Adrenal gland (tissue), 19 donors: ENCODE data around the gene DOCK11. TPM values are rescaled to one million over a fixed set of nuclear protein-coding genes. Genes with fewer than 3 reads are reported as not detected.

Source experiments
- DNase-seq, 7 donors: peaks; one replicate each; pipeline ENCODE4 v3.0.0-alpha.2; 2019 to 2020
- H3K27ac ChIP-seq, 5 donors: fragments of 200-600 bp; sonication (generic) in 4 of 5; 1 replicate in 3 of 5; 2 replicates in 2 of 5; pipeline versions ENCODE4 v1.5.1 to v1.8.0; 2016 to 2020; ENCODE audit warnings: mild to moderate bottlenecking in 1 of 5
- H3K27me3 ChIP-seq: fragments of 200-600 bp; 2 replicates; pipeline ENCODE4 v1.8.0; 2021
- H3K36me3 ChIP-seq, 2 donors: fragments of 200-600 bp; replicated peaks in 1 of 2; 1 replicate in 1 of 2; 2 replicates in 1 of 2; pipeline versions ENCODE4 v1.5.1 to v1.8.0; 2018 to 2022
- H3K4me1 ChIP-seq, 2 donors: fragments of 200-600 bp; replicated peaks in 1 of 2; 1 replicate in 1 of 2; 2 replicates in 1 of 2; pipeline versions ENCODE4 v1.5.1 to v1.8.0; 2018 to 2021
- H3K4me3 ChIP-seq, 4 donors: fragments of 200-600 bp; sonication (generic) in 3 of 4; one replicate each; pipeline ENCODE4 v1.5.1; 2016 to 2018
- H3K9me3 ChIP-seq, 3 donors: fragments of 200-600 bp; sonication (generic) in 1 of 3; replicated peaks in 1 of 3; 1 replicate in 2 of 3; 2 replicates in 1 of 3; pipeline versions ENCODE4 v1.5.1 to v1.8.0; 2016 to 2021
- CTCF ChIP-seq, 6 experiments: fragments of 450-650 bp in 4 of 6; fragments of 200-600 bp in 2 of 6; sonication (generic) in 1 of 6; IDR thresholded peaks; 1 replicate in 5 of 6; 2 replicates in 1 of 6; pipeline versions ENCODE4 v1.5.1 to v1.8.0; 2016 to 2021; ENCODE audit warnings: antibody characterized with exemption in 6 of 6, mild to moderate bottlenecking in 2 of 6, moderate library complexity in 1 of 6
- POLR2A ChIP-seq, 2 donors: fragments of 450-650 bp; IDR thresholded peaks; one replicate each; pipeline ENCODE4 v1.6.1; 2017; ENCODE audit warnings: antibody characterized with exemption in 2 of 2, mild to moderate bottlenecking in 2 of 2, moderate library complexity in 1 of 2
- WGBS, 4 donors: extraction: QIAGEN DNeasy Blood & Tissue Kit in 2 of 4; methylation state at CpG; one replicate each; pipeline versions ENCODE4 v1.1.5 to v1.1.7; 2013 to 2017; 5-methylcytosine and 5-hydroxymethylcytosine counted together
- intact Hi-C, 2 donors: fragments of 100-400 bp; cut with DNase I; formaldehyde crosslinking; loops; one replicate each; pipeline versions ENCODE4 v1.14.1 to v1.15.0; 2022 to 2023
- long read RNA-seq, 10 donors: library from polyadenylated mRNA in 3 of 10; unstranded in 2 of 10; stranded (forward) in 1 of 10; transcript quantifications; one replicate each; pipeline ENCODE4 v2.0.0 and lab custom pipeline, GENCODE V29; 2021 to 2026
- polyA plus RNA-seq, 3 donors: library from polyadenylated mRNA; stranded (reverse); fragments of 200-250 nt in 2 of 3; fragments of 350-450 nt in 1 of 3; fragmentation: Illumina TruSeq in 1 of 3; extraction: RNeasy Lipid Tissue Mini Kit (QIAGEN cat#74804) in 1 of 3; gene quantifications; one replicate each; pipeline ENCODE4 v1.2.3, GENCODE V29; 2013 to 2014
- total RNA-seq, 9 donors: library from RNA; depleted of rRNA in 4 of 9; stranded (reverse); fragments of >200 nt in 4 of 9; fragments of 120-200 nt in 1 of 9; fragmentation: NEBNext Ultra II Directional in 1 of 9; extraction: Animal tissue kit (Norgen Biotek cat#: 25700) in 1 of 9; gene quantifications; one replicate each; pipeline versions ENCODE4 v1.1.0 to v1.2.4, GENCODE V29; 2013 to 2023
- donor health status: healthy with polysubstance abuse.
- donor health status: Bipolar disorder and iron deficiency.
- donor health status: DM: yes; HTN: yes; CAD: no.
- donor health status: DM: no; HTN: no; CAD: no.
- donor health status: DM: no; HTN: no; CAD: no.
- donor health status: DM: yes; HTN: yes; CAD: no.

Gene DOCK11
- 10 to 100 TPM in 8 of 9 donors, 1 to 10 TPM in 1; 4.8 to 28.1 (median 12.6) TPM for total RNA-seq
- 10 to 100 TPM in 2 of 3 donors, 1 to 10 TPM in 1; 7.8 to 18.3 (median 15.5) TPM for polyA plus RNA-seq
- long read RNA-seq, donor 1 = 0 reads
- long read RNA-seq, donor 2 = 0 reads
- long read RNA-seq, donor 3 = 0 reads
- long read RNA-seq, donor 4, partial matches to known transcripts = 2 of 3 reads
- long read RNA-seq, donor 4, other reads (novel, unspliced or antisense) = 1 of 3 reads
- long read RNA-seq, donor 5, partial matches to known transcripts = 1 of 2 reads
- long read RNA-seq, donor 5, other reads (novel, unspliced or antisense) = 1 of 2 reads
- long read RNA-seq, donor 6 = 0 reads
- long read RNA-seq, donor 7 = 0 reads
- long read RNA-seq, donor 8 = 0 reads
- long read RNA-seq, donor 9 = 0 reads
- long read RNA-seq, donor 10 = 0 reads

- intact Hi-C loops = no loop called here
- Histone ChIP-seq H3K4me1 (peaks cover 0 to 3% of the 10 kb centered on the region in 2 donors), H3K27ac (peak within 1 kb of the TSS in 3 of 5 donors; percentile 37 to 79 (median 74)), H3K9me3 (no peaks in the 10 kb centered on the region), H3K36me3 (no peaks in the 10 kb centered on the region), H3K4me3 (peak within 1 kb of the TSS in 2 of 4 donors; percentile 12 to 74), H3K27me3 (peaks cover 16% of the 10 kb centered on the region)
- WGBS, 4 donors = 7 to 37% (median 36%) methylated on average over 34 to 64 of the region's 64 CpGs; no CpG with 5 or more reads in 1 of the 4 donors
- no peak for TF ChIP-seq POLR2A (IDR thresholded peaks at IDR 0.05)
- TF ChIP-seq CTCF (IDR thresholded peaks at IDR 0.05) = no peak
- DNase-seq = peak; percentile 59 to 81 (median 62)
Measured at GRCh38 chrX:118495061-118495921, at the start of gene DOCK11. DOCK11 (plus strand) TSS chrX:118495815; CDS start chrX:118495972, 157 bp downstream.

DNA sequence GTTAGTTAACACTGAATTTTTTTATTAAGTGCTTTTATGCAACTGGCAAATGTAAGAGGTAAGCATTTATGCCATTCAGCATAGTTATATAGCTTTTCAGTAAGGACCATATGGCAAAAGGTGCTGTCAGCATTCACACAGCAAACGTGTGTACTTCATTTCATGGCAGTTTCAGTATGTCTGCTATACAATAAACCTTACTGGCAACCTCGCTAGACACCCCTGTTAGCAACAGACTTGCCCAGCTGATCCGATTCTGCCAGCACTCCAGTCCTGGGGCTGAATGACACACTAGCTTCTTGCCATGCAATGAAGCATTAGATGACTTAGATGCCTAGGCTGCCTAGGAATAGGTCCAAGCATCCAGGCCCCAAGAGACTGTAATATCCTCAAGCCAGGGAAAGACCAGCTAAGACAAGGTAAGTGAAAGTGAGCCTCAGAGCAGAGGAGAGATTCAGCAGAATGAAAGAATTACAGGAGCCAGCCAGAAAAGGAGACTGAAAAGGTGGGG lies 47.3 kb upstream of the DOCK11 start:
- Histone ChIP-seq H3K27me3 (no peaks in the 10 kb centered on the region), H3K9me3 (no peaks in the 10 kb centered on the region), H3K4me3 (no peak overlapping the region), H3K4me1 (no peaks in the 10 kb centered on the region), H3K36me3 (peaks cover 0 to 6% of the 10 kb centered on the region in 2 donors), H3K27ac (no peak overlapping the region)
- 62 to 95% (median 75%) methylated on average over 2 to 3 of the region's 3 CpGs for WGBS, 4 donors
- TF ChIP-seq CTCF (IDR thresholded peaks at IDR 0.05) (no peak), POLR2A (IDR thresholded peaks at IDR 0.05) (no peak)
- intact Hi-C loops = no loop called here
- DNase-seq = no peak

GRCh38 chrX:118455013-118455412 lies 40.6 kb upstream of the DOCK11 start:
- Histone ChIP-seq H3K4me3 (no peak overlapping the region), H3K4me1 (no peaks in the 10 kb centered on the region), H3K27me3 (no peaks in the 10 kb centered on the region), H3K9me3 (no peaks in the 10 kb centered on the region), H3K27ac (no peak overlapping the region), H3K36me3 (no peaks in the 10 kb centered on the region)
- TF ChIP-seq POLR2A (IDR thresholded peaks at IDR 0.05) (no peak), CTCF (IDR thresholded peaks at IDR 0.05) (no peak)
- 64 to 96% (median 84%) methylated on average over 3 of the region's 3 CpGs for WGBS, 4 donors
- intact Hi-C loops = no loop called here
- no peak for DNase-seq

- H3K36me3 ChIP-seq = no peaks in the 10 kb centered on the region
- H3K27ac ChIP-seq = no peak overlapping the region
- no peaks in the 10 kb centered on the region for H3K27me3 ChIP-seq
- no peaks in the 10 kb centered on the region for H3K4me1 ChIP-seq
- peak; percentile 19 to 53 (median 48) for TF ChIP-seq CTCF (IDR thresholded peaks at IDR 0.05)
- TF ChIP-seq POLR2A (IDR thresholded peaks at IDR 0.05) = no peak
- intact Hi-C loops = no loop called here
- peak in 2 of 7 donors; percentile 5 to 11 for DNase-seq
- no peak overlapping the region for H3K4me3 ChIP-seq
- WGBS, 4 donors = 3 to 33% (median 15%) methylated on average over 4 of the region's 4 CpGs
- no peaks in the 10 kb centered on the region for H3K9me3 ChIP-seq
Measured at GRCh38 chrX:118459494-118459893, 36.1 kb upstream of the DOCK11 start.
